HepG2 (cell line): ENCODE measurements around the gene IFNA16. TPM values are rescaled to one million over a fixed set of nuclear protein-coding genes. Genes with fewer than 3 reads are reported as not detected.
"Not testable (repeated sequence)": the region's sequence is repeated elsewhere in the genome, so short reads cannot be mapped to it uniquely, and the experiment has no call there.

ENCODE experiments used
- ATAC-seq: fragments of 200-7000 bp; cut with Tn5 transposase; 3 replicates; pipeline ENCODE4 v1.9.1; 2020; ENCODE audit warnings: mild to moderate bottlenecking, moderate library complexity
- BruUV-seq: library from RNA; stranded (reverse); fragments of 400-500 nt; replicated peaks from 2 replicates; lab custom pipeline; 2021; lab: Mats Ljungman, UMichigan
- CTCF ChIA-PET: fragments of 300-600 bp; formaldehyde crosslinking; extraction: SDS; loops from one replicate; lab custom pipeline; 2021; ENCODE audit warnings: low total read pairs, inconsistent platforms, low intra/inter-chr PET ratio; lab: Yijun Ruan, JAX
- POLR2A ChIA-PET: fragments of 350-600 bp; sonication (Branson Sonifier 250); formaldehyde crosslinking; loops from one replicate; lab custom pipeline; 2020; ENCODE audit warnings: antibody characterized with exemption, inconsistent platforms; lab: Yijun Ruan, JAX
- DNase-seq: peaks from one replicate; pipeline ENCODE4 v3.0.0-alpha.2; 2015; ENCODE audit warnings: low spot score
- FAIRE-seq: peaks from 3 replicates; lab custom pipeline; 2011; peaks lifted over from hg19 to GRCh38; lab: Jason Lieb, UNC
- H2AFZ ChIP-seq: one replicate; pipeline ENCODE4 v1.6.1; 2011; ENCODE audit warnings: low read length, inconsistent platforms
- H3K27ac ChIP-seq: fragments of 300-600 bp; 3 replicates; pipeline ENCODE4 v1.8.0; 2011; ENCODE audit warnings: mixed run types, mild to moderate bottlenecking, mixed read lengths, low read length, inconsistent platforms; ENCODE audit not compliant: insufficient read depth; ENCODE audit errors: extremely low read length
- H3K27me3 ChIP-seq, 2 experiments: fragments of 200-600 bp in 1 of 2; 2 replicates in 1 of 2; 3 replicates in 1 of 2; pipeline versions ENCODE4 v1.6.0 to v1.8.0; 2011; ENCODE audit warnings: low read length in 2 of 2, mild to moderate bottlenecking in 2 of 2, moderate library complexity in 2 of 2, inconsistent platforms in 1 of 2; ENCODE audit not compliant: insufficient read depth in 2 of 2, control insufficient read depth in 1 of 2
- H3K36me3 ChIP-seq, 2 experiments: fragments of 200-600 bp in 1 of 2; replicated peaks in 1 of 2; 2 replicates in 1 of 2; 3 replicates in 1 of 2; pipeline versions ENCODE4 v1.5.1 to v1.8.0; 2011; ENCODE audit warnings: low read length in 2 of 2, inconsistent platforms in 1 of 2; ENCODE audit not compliant: insufficient read depth in 2 of 2, control insufficient read depth in 1 of 2
- H3K4me1 ChIP-seq: 2 replicates; pipeline ENCODE4 v1.5.1; 2012; ENCODE audit warnings: low read length, inconsistent platforms; ENCODE audit not compliant: insufficient read depth
- H3K4me2 ChIP-seq: 2 replicates; pipeline ENCODE4 v1.6.0; 2011; ENCODE audit warnings: low read depth, low read length, inconsistent platforms
- H3K4me3 ChIP-seq, 3 experiments: fragments of 200-600 bp in 1 of 3; sonication (generic), shearing (Covaris generic) in 1 of 3; replicated peaks in 1 of 3; 2 replicates each; pipeline ENCODE4 v1.5.1; 2011 to 2016; ENCODE audit warnings: low read length in 3 of 3, inconsistent platforms in 2 of 3, low read depth in 2 of 3, mild to moderate bottlenecking in 2 of 3, control low read depth in 1 of 3, mixed read lengths in 1 of 3; ENCODE audit not compliant: insufficient read depth in 1 of 3
- H3K79me2 ChIP-seq: one replicate; pipeline ENCODE4 v1.6.1; 2011; ENCODE audit warnings: low read length, inconsistent platforms; ENCODE audit not compliant: insufficient read depth
- H3K9ac ChIP-seq: 2 replicates; pipeline ENCODE4 v1.6.0; 2011; ENCODE audit warnings: mild to moderate bottlenecking, low read depth, low read length, inconsistent platforms; ENCODE audit not compliant: insufficient read depth
- H3K9me3 ChIP-seq: 2 replicates; pipeline ENCODE4 v1.5.1; 2012; ENCODE audit warnings: mild to moderate bottlenecking, low read length
- H4K20me1 ChIP-seq: 2 replicates; pipeline ENCODE4 v1.6.0; 2011; ENCODE audit warnings: inconsistent platforms, mild to moderate bottlenecking, low read length, moderate library complexity; ENCODE audit not compliant: insufficient read depth
- BHLHE40 ChIP-seq: IDR thresholded peaks from 2 replicates; pipeline ENCODE4 v1.6.1; 2011; ENCODE audit warnings: low read length, improper control_type of control experiment
- CHCHD3 ChIP-seq: sonication (generic); formaldehyde crosslinking; IDR thresholded peaks from 2 replicates; pipeline ENCODE4 v1.8.0; 2022; ENCODE audit warnings: mild to moderate bottlenecking, missing genetic modification reagents, moderate library complexity
- HOXA7 ChIP-seq: sonication (generic); formaldehyde crosslinking; IDR thresholded peaks from 2 replicates; pipeline ENCODE4 v1.8.1; 2022; ENCODE audit warnings: mild to moderate bottlenecking, missing genetic modification reagents, moderate library complexity
- STAG1 ChIP-seq: sonication (generic); formaldehyde crosslinking; IDR thresholded peaks from 2 replicates; pipeline ENCODE4 v1.4.0; 2020; ENCODE audit warnings: missing genetic modification reagents
- ZNF256 ChIP-seq: sonication (generic); formaldehyde crosslinking; conservative IDR thresholded peaks from 2 replicates; pipeline ENCODE4 v1.4.0; 2020; ENCODE audit warnings: missing genetic modification reagents
- ZNF703 ChIP-seq: sonication (generic); formaldehyde crosslinking; IDR thresholded peaks from 2 replicates; pipeline ENCODE4 v1.5.1; 2020; ENCODE audit warnings: missing genetic modification reagents, mild to moderate bottlenecking, moderate library complexity, borderline replicate concordance
- ZNF891 ChIP-seq: sonication (generic); formaldehyde crosslinking; IDR thresholded peaks from 2 replicates; pipeline ENCODE4 v1.5.0; 2020; ENCODE audit warnings: mild to moderate bottlenecking, missing genetic modification reagents
- WGBS: methylation state at CpG from one replicate; pipeline ENCODE4 v1.1.6; 2017; ENCODE audit warnings: low lambda C conversion rate; 5-methylcytosine and 5-hydroxymethylcytosine counted together
- in situ Hi-C: cut with HindIII; loops from 2 replicates; pipeline ENCODE4 v1.10.0; 2017; ENCODE audit warnings: low pct_unique_long_range_greater_than_20kb; ENCODE audit not compliant: extremely low pct_ligation_motif_present
- intact Hi-C: fragments of 100-400 bp; cut with micrococcal nuclease; formaldehyde crosslinking; loops from one replicate; pipeline ENCODE4 v1.10.0; 2022; ENCODE audit not compliant: unreplicated experiment
- polyA plus RNA-seq, 8 experiments: library from polyadenylated mRNA; depleted of rRNA in 3 of 8; stranded (reverse) in 7 of 8; unstranded in 1 of 8; fragments of >200 nt; fragmentation: Illumina TruSeq in 4 of 8; extraction: Trizol in 4 of 8; gene quantifications; 2 replicates each; pipeline versions ENCODE4 v1.2.1 to v1.2.3, GENCODE V29; 2011 to 2016; ENCODE audit warnings: low read depth in 4 of 8, missing spikeins in 1 of 8, mixed read lengths in 1 of 8; ENCODE audit not compliant: insufficient read depth in 1 of 8
- total RNA-seq, 5 experiments: library from RNA; depleted of rRNA; stranded (reverse); fragments of >200 nt; fragmentation: Illumina TruSeq; extraction: Trizol; gene quantifications; 2 replicates each; pipeline ENCODE4 v1.2.3, GENCODE V29; 2016; ENCODE audit warnings: low read depth in 1 of 5
- TF ChIP-seq, protein P1 (sequence below): sonication (generic); formaldehyde crosslinking; IDR thresholded peaks from 2 replicates; pipeline ENCODE4 v1.5.0; 2020; ENCODE audit warnings: mild to moderate bottlenecking, missing genetic modification reagents, moderate library complexity

The IFNA16 gene
- total and polyA plus RNA-seq, 2 of the 13 experiments (the other 11 are each of a cell fraction or from before 2014, with no cell fraction given): not detected

DNA sequence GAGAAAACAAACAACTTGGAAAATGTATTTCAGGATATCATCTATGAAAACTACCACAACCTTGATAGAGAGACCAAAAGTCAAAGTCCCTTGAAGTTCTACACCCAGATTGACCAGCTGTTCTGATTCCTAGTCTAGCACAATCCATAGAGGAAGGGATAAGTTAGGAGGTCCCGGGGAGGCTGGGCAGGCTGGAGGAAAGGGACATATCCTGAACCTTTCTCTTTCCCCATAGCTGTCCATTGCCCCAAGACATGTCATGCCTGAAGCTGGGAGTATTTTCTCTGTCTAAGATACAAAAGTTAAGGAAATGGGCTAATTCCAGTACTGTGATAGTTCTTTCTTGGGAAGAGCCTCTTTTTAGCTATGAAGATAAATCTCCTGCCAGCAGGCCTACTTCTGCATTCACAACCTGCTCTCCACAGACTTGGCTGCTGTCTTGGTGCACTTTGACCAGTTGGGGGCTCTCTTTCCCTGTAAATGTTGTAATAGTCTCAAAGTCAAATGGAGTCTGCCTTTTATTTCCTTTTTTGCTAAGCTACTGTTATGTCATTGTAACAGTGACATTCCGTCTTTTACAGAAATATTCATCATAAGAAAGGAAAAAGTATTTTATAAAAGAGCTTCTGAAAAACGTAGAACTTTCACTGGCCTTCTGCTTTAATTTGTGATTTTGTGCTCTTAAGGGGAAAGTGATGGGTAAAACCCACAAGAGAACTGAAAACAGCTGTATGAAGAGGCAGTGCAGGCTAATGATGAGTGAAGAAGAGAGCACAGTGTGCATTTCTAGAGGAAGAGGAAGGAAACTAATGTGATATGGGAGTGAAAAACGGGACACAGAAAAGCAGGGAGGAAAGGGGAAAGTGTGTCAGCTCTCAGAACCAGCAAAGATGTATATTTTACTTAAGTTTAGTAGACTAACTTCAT lies 34.0 kb downstream of the IFNA16 start:
- H3K27ac ChIP-seq, H3K79me2 ChIP-seq, H3K9ac ChIP-seq, H3K4me2 ChIP-seq, H3K27me3 ChIP-seq, BruUV-seq, H2AFZ ChIP-seq, H3K36me3 ChIP-seq, intact Hi-C loops, H3K4me1 ChIP-seq, H3K4me3 ChIP-seq, POLR2A ChIA-PET, CTCF ChIA-PET, H3K9me3 ChIP-seq, H4K20me1 ChIP-seq, DNase-seq: not testable (repeated sequence)
- FAIRE-seq (peak; percentile 72), ATAC-seq (peak; percentile 84)
- in situ Hi-C loops: loop anchor here (25.0 kb wide), 1 partner anchor 604 kb away; no protein-coding TSS in a partner anchor
- peak; percentile 22 for TF ChIP-seq STAG1 (CRISPR knock-in tag)
- TF ChIP-seq, protein P1, sequence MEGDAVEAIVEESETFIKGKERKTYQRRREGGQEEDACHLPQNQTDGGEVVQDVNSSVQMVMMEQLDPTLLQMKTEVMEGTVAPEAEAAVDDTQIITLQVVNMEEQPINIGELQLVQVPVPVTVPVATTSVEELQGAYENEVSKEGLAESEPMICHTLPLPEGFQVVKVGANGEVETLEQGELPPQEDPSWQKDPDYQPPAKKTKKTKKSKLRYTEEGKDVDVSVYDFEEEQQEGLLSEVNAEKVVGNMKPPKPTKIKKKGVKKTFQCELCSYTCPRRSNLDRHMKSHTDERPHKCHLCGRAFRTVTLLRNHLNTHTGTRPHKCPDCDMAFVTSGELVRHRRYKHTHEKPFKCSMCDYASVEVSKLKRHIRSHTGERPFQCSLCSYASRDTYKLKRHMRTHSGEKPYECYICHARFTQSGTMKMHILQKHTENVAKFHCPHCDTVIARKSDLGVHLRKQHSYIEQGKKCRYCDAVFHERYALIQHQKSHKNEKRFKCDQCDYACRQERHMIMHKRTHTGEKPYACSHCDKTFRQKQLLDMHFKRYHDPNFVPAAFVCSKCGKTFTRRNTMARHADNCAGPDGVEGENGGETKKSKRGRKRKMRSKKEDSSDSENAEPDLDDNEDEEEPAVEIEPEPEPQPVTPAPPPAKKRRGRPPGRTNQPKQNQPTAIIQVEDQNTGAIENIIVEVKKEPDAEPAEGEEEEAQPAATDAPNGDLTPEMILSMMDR: peak; percentile 54
- WGBS: 5% methylated on average over 4 of the region's 4 CpGs

DNA sequence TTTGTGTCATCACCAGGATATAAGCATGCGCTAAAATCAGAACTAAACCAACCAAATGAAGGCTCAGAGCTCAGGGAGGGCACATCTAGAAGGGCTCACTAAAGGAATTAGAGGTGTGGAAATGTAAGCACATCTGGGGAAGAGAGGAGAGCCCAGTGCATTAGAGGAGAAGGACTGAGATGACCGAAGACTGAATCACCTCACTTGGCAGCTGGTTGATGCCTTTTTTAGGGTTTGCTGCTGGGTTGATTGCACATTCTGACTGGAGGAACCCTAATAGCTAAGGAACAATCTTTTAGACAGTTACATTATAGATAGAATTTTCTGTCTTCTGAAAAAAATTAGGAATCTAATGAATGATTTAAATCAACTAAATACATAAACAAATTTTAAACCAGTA lies 42.4 kb downstream of the IFNA16 start:
- 32% methylated on average over 2 of the region's 2 CpGs for WGBS
- H3K4me2 ChIP-seq: no peak overlapping the region
- no peaks in the 10 kb centered on the region for H3K27me3 ChIP-seq
- no peak for ATAC-seq
- DNase-seq: no peak
- in situ Hi-C loops (loop anchor here (25.0 kb wide), 1 partner anchor 613 kb away; no protein-coding TSS in a partner anchor), intact Hi-C loops (no loop called here)
- no peaks in the 10 kb centered on the region for H3K79me2 ChIP-seq
- no peaks in the 10 kb centered on the region for H3K4me1 ChIP-seq
- no TSS peak for BruUV-seq
- ChIA-PET POLR2A (no interaction called here), CTCF (no interaction called here)
- no peak overlapping the region for H2AFZ ChIP-seq
- no peak overlapping the region for H3K27ac ChIP-seq
- TF ChIP-seq ZNF703 (CRISPR knock-in tag): no peak
- TF ChIP-seq ZNF891: no peak
- TF ChIP-seq HOXA7 (CRISPR knock-in tag): no peak
- TF ChIP-seq ZNF256 (CRISPR knock-in tag): no peak
- TF ChIP-seq BHLHE40: no peak
- TF ChIP-seq CHCHD3 (CRISPR knock-in tag): no peak
- no peak overlapping the region for H3K4me3 ChIP-seq
- no peaks in the 10 kb centered on the region for H3K36me3 ChIP-seq
- H4K20me1 ChIP-seq: no peaks in the 10 kb centered on the region
- H3K9ac ChIP-seq: no peak overlapping the region
- no peaks in the 10 kb centered on the region for H3K9me3 ChIP-seq
- FAIRE-seq: no peak
